Neuron (in vitro differentiated cells): ENCODE measurements around the gene FGF14.

Experiments
- H2AFZ ChIP-seq: one replicate; pipeline ENCODE4 v1.6.1; 2013; ENCODE audit warnings: low read depth, mild to moderate bottlenecking, inconsistent platforms, low read length, moderate library complexity
- H3K27me3 ChIP-seq: one replicate; pipeline ENCODE4 v1.6.1; 2013; ENCODE audit warnings: low read length; ENCODE audit not compliant: insufficient read depth
- H3K36me3 ChIP-seq: one replicate; pipeline ENCODE4 v1.6.1; 2013; ENCODE audit warnings: low read length; ENCODE audit not compliant: insufficient read depth
- H3K4me1 ChIP-seq: one replicate; pipeline ENCODE4 v1.6.1; 2013; ENCODE audit warnings: low read length; ENCODE audit not compliant: insufficient read depth
- H3K4me3 ChIP-seq: 2 replicates; pipeline ENCODE4 v1.5.1; 2013; ENCODE audit warnings: mild to moderate bottlenecking, low read length, moderate library complexity
- H3K9me3 ChIP-seq: one replicate; pipeline ENCODE4 v1.6.1; 2013; ENCODE audit warnings: low read length

FGF14 gene

GRCh38 chr13:101779147-101779546, 622.7 kb downstream of the FGF14 start:
- no peak overlapping the region for H3K4me3 ChIP-seq
- H3K36me3 ChIP-seq: no peaks in the 10 kb centered on the region
- H2AFZ ChIP-seq: no peak overlapping the region
- H3K9me3 ChIP-seq: no peaks in the 10 kb centered on the region
- H3K4me1 ChIP-seq: peaks cover 4% of the 10 kb centered on the region
- H3K27me3 ChIP-seq: no peaks in the 10 kb centered on the region

- Histone ChIP-seq H3K4me1 (no peaks in the 10 kb centered on the region), H3K27me3 (no peaks in the 10 kb centered on the region)
Observed at GRCh38 chr13:101775267-101775666, 626.6 kb downstream of the FGF14 start.

GRCh38 chr13:101774393-101774792, 627.5 kb downstream of the FGF14 start:
- no peak overlapping the region for H2AFZ ChIP-seq
- H3K27me3 ChIP-seq: no peaks in the 10 kb centered on the region
- H3K4me1 ChIP-seq: no peaks in the 10 kb centered on the region
- no peaks in the 10 kb centered on the region for H3K36me3 ChIP-seq
- H3K4me3 ChIP-seq: no peak overlapping the region
- H3K9me3 ChIP-seq: no peaks in the 10 kb centered on the region

More at GRCh38 chr13:101775267-101775666, 626.6 kb downstream of the FGF14 start:
- H2AFZ ChIP-seq: no peak overlapping the region
- no peak overlapping the region for H3K4me3 ChIP-seq
- H3K36me3 ChIP-seq: no peaks in the 10 kb centered on the region
- H3K9me3 ChIP-seq: no peaks in the 10 kb centered on the region

DNA sequence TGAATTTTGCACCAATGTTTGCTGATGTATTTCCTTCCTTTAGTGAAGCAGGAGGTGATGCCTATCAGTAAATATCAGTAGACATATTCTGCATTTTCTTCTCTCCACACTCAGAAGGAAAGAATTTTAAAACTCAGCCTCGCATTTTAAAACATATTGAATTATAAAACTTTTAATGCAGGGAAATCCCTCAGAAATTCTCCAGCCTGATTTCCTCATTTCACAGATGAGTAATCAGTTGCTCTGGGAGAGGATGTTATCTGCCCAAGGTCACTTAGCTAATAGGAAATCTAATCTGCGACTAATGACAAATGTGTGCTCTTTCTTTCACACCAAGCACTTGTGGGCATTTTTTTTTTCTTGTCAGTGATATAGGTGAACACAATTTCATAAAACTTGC, 628.8 kb downstream of the FGF14 start:
- no peaks in the 10 kb centered on the region for H3K36me3 ChIP-seq
- H3K4me1 ChIP-seq: no peaks in the 10 kb centered on the region
- no peaks in the 10 kb centered on the region for H3K27me3 ChIP-seq
- H3K9me3 ChIP-seq: no peaks in the 10 kb centered on the region
- H3K4me3 ChIP-seq: no peak overlapping the region
- H2AFZ ChIP-seq: no peak overlapping the region

DNA sequence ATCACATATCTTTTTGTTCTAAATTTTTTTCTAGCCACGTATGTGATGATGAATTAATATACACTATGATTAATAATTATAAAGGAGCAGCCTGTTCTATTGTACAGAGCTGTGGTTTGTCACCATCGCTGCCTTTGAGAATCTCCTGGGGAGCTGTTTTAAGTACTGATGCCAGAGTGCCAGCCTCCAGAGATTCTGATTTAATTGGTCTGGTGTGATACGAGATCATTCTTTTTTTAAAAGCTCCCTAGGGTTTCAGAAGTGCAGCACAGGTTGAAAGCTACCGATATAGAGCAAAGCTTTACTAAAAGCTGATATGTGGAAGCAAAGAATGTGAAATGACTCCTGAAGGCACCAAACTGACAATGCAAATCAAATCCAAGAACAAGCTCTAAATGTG, 634.7 kb downstream of the FGF14 start:
- Histone ChIP-seq H3K4me3 (no peak overlapping the region), H3K27me3 (no peaks in the 10 kb centered on the region)

DNA sequence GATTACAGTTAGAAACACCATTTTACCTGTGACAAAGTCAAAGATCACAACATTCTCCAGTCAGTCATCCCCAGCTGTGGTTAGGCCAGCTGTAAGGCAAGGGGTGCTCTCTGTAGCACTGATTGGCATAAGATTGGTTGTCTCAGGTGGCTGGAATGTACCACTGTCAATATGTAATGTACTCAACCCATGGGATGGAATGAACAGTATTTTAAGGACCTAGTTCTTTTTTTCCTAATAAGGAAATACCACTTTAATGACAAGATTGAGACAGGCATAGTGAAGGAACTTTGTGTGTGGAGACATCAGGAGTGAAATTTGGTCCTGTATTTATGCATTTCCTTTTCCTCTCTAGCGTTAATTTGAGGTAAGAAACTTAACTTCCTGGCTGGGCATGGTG, 638.7 kb downstream of the FGF14 start:
- H3K27me3 ChIP-seq: no peaks in the 10 kb centered on the region
- H3K9me3 ChIP-seq: no peaks in the 10 kb centered on the region
- no peak overlapping the region for H3K4me3 ChIP-seq
- H3K36me3 ChIP-seq: no peaks in the 10 kb centered on the region
- H2AFZ ChIP-seq: no peak overlapping the region
- H3K4me1 ChIP-seq: peaks cover 14% of the 10 kb centered on the region

More for the DNA sequence above, 634.7 kb downstream of the FGF14 start:
- no peaks in the 10 kb centered on the region for H3K36me3 ChIP-seq
- H2AFZ ChIP-seq: no peak overlapping the region
- H3K9me3 ChIP-seq: no peaks in the 10 kb centered on the region
- H3K4me1 ChIP-seq: no peaks in the 10 kb centered on the region

DNA sequence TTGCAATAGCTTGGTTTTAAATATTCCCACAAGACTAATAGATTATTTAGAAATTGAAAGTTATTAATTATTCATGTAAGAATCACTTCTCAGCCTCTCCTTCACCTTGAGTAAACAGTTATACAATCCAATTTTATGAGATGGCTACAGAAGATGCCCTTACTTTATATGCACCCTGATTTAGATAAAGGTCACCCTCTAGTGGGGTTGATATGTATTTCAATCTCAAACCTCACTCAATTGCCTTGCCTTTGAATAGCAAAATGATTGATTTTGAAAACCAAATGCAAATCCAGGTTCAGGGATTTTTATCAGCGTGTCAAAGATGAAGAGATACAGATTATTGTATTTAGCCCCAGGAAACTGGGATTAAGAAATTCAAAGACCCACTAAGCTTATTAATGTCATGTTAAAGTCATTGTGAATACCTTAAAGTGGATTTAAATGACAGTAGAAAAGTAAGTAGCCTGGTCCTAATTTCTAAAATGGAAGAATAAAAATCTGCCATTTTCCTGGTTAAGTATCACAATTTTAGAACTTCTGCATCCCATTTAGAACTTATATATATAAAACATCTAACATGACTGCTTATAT, 644.3 kb downstream of the FGF14 start:
- H3K27me3 ChIP-seq: no peaks in the 10 kb centered on the region
- peaks cover 14% of the 10 kb centered on the region for H3K4me1 ChIP-seq
- no peak overlapping the region for H2AFZ ChIP-seq
- H3K9me3 ChIP-seq: no peaks in the 10 kb centered on the region
- no peaks in the 10 kb centered on the region for H3K36me3 ChIP-seq
- no peak overlapping the region for H3K4me3 ChIP-seq

GRCh38 chr13:101755228-101755887, 646.5 kb downstream of the FGF14 start:
- Histone ChIP-seq H3K4me1 (peaks cover 11% of the 10 kb centered on the region), H3K4me3 (no peak overlapping the region), H3K36me3 (no peaks in the 10 kb centered on the region), H2AFZ (no peak overlapping the region), H3K9me3 (no peaks in the 10 kb centered on the region), H3K27me3 (no peaks in the 10 kb centered on the region)

DNA sequence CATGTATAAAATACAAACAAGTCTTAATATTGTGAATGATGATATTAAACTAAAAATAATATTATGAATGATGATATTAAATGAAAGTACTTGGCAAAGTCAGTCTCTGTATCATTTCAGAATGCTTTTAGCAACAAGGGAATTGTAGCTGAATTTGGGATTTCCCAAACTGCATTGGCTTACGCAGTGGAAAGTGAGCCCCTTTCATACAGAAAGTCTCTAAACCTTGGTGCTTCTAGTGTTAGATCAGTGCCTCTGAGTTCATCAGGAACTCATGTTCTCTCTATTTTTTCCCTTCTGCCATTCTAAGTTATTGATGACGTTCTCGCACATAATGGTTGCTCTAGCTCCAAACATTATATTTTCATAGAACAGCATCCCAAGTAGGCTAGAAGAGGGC, 649.4 kb downstream of the FGF14 start:
- Histone ChIP-seq H3K9me3 (no peaks in the 10 kb centered on the region), H2AFZ (no peak overlapping the region), H3K27me3 (no peaks in the 10 kb centered on the region), H3K4me1 (no peaks in the 10 kb centered on the region), H3K4me3 (no peak overlapping the region), H3K36me3 (no peaks in the 10 kb centered on the region)

GRCh38 chr13:101751488-101751887, 650.4 kb downstream of the FGF14 start:
- Histone ChIP-seq H3K4me1 (no peaks in the 10 kb centered on the region), H2AFZ (no peak overlapping the region), H3K36me3 (no peaks in the 10 kb centered on the region), H3K9me3 (no peaks in the 10 kb centered on the region), H3K27me3 (no peaks in the 10 kb centered on the region), H3K4me3 (no peak overlapping the region)

GRCh38 chr13:101749584-101749983, 652.3 kb downstream of the FGF14 start:
- no peaks in the 10 kb centered on the region for H3K27me3 ChIP-seq
- no peak overlapping the region for H3K4me3 ChIP-seq
- H2AFZ ChIP-seq: no peak overlapping the region
- no peaks in the 10 kb centered on the region for H3K4me1 ChIP-seq
- no peaks in the 10 kb centered on the region for H3K9me3 ChIP-seq
- H3K36me3 ChIP-seq: no peaks in the 10 kb centered on the region

DNA sequence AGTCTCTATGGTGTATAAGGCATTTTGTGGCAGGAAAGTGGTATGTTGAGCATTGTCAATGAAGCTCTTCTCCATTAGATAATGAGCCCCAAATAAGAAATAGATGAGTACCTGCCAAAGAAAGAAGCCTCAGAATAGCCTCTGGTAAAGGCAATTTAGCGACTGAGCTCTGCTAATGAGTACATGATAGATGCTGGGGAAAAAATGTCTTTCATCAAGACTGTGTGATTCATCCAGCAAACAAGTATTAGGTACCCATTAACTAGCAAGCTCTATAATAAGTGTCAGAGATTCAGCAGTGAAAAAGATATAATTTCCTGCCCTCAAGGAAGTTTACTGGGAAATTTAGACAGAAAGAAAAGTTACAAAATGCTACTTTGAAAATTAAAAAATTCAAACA, 654.8 kb downstream of the FGF14 start:
- Histone ChIP-seq H3K4me3 (no peak overlapping the region), H3K9me3 (no peaks in the 10 kb centered on the region), H3K27me3 (no peaks in the 10 kb centered on the region), H2AFZ (no peak overlapping the region), H3K4me1 (no peaks in the 10 kb centered on the region), H3K36me3 (no peaks in the 10 kb centered on the region)

GRCh38 chr13:101746513-101746912, 655.3 kb downstream of the FGF14 start:
- H3K9me3 ChIP-seq: no peaks in the 10 kb centered on the region
- H3K27me3 ChIP-seq: no peaks in the 10 kb centered on the region
- no peak overlapping the region for H3K4me3 ChIP-seq
- no peaks in the 10 kb centered on the region for H3K36me3 ChIP-seq
- H2AFZ ChIP-seq: no peak overlapping the region
- H3K4me1 ChIP-seq: no peaks in the 10 kb centered on the region
